Measurements from ENCODE around the gene NABP2.
"Not testable (repeated sequence)": the region's sequence is repeated elsewhere in the genome, so short reads cannot be mapped to it uniquely, and the experiment has no call there.

NABP2 gene

DNA sequence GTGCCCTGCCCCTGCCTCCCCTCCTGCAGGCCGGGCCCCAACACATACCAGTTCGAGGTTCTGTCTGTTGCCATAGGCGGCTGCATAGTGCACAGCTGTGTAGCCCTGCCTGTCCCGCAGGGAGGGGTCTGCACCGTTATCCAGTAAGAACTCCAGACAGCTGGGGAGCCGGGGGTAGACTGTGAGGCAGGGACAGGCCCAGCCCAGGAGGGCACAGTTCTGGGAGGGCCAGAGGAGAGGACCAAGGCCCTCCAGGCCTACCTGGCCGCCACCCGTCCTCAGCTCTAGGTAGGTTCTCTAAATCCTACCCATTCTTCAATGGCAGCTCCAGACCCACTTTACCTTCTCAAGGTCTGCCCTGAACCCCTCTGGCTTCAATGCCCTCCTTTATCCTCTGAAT is 24.6 kb downstream of the NABP2 start:
- no peak for DNase-seq

DNA sequence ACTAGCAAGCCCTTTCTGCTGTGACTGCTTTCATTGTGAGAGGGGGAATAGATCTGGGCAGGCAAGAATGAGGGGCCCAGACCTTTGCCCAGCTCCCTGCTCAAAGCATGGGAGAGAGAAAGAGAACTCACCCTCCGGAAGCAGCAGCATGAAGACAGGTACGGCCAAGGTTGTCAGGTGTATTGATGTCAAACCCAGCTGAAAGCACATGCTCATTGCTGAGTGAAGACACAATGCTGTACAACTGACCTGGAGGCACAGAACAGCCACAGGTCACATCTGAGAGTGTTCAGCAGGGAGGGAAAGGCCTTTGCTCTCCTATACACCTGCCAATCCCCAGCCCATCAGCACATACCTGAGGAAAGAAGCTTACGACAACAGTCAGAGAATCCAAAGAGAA is 28.5 kb downstream of the NABP2 start:
- no peak for DNase-seq

DNA sequence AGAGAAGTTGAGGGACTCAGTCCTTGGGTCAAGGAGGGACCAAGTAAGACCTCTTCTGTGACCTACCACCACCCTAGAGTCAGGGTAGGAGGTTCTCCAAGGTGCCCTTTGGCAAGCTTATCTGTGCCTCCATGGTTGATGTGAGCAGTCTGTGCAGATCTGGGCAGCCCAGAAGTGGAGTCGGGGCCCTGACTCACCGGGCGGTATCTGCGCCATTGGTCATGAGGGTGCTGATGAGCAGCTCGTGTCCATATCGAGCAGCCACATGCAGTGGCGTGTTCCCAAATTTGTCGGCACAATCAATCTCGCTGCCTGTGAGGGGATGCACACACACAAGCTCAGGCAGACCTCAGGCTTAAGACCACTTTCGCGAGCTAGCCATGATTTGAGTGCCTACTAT is 28.9 kb downstream of the NABP2 start:
- no peak for DNase-seq

DNA sequence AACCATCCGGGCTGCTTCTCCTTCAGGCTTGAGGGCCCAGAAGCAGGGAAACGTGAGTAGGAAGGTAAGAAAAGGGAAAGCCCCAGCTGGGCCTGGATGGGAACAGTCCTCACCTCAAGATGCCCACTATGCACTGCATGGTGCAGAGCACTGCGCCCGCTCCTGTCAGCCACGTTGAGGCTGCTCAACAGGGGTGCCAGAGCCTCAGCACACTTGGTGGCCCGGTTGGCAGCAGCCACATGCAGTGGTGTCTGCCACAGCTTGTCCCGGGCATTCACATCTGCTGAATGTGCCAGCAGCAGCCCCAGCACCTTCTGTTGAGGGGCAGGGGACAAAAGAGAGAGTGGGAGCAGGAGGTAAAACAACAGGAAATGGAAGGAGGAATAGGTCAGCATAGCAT is 31.5 kb downstream of the NABP2 start:
- DNase-seq = no peak

DNA sequence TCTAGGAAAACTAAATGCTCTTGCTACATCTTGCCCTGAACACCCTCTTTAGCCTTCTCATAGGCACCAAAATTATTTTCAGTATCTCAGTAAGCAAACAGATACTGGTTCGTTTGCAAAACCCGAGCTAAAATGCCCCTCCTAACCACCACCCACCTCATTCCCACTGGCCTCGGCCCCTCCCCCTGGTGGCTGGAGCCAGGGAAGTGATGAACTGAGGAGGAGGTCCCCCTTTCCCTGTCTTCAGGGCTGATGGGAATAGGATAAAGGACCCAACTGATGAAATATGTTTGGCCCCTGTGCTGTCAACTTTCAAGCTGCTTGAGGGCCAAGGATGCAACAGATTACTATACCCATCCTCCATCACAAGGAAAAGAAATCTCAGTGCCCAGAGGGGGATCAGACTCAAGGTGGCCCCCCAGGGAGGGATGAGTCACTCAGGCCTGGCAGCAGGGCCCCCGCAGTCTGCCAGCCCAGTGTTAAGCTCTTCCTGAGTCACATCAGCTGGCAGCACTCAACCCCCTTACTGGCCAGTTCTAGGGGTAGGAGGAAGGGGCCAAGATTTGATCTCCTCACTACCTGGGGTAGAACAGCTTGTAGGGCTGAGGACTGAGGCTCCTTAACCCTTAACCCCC is 32.3 kb downstream of the NABP2 start:
- DNase-seq = peak in 1 of 2 experiments; percentile 28

DNA sequence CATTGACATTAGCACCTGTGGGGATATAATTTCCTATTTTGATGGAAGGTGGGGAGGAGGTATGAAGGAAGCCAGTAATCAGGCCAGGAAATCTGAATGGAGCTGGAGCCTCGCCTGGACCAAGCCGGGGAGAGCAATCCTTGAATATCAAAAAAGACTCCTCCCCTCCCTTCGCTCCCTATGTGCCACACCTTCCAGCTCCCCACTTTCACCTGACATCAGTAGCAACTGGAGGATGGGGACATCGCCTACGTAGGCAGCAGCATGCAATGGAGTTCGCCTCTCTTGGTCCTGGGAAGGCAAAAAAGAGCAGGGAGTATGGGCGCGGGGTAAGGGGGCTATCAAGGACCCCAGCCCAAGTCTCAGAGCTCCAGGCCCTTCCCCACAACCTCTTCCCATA is 32.9 kb downstream of the NABP2 start:
- DNase-seq = no peak

DNA sequence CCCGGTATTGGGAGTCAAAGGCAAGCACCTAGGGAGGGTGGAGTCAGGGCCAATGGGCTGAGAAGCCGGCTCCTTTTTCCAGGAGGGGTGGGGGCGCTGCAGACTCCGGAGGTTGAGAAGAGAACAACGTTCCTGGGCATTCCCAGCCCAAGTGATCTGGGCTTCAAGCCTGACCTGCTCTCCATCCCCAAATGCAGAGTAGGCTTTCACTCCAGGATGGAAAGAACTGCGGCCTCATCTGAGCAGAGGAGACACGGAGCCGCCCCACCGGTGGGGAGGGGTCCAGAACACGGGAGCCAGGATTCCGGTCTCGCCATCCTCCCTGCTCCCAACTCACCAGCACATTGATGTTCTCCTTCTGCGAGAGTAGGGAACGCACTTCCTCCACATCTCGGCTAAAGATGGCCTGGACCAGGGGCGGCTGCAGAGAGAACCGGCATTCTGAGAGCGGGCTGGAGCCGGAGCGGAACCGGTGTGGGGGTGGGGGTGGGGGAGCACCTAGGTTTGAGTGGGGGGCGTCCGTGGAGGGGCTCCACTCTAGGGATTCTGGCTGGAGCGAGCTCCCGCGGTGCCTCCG is 33.4 kb downstream of the NABP2 start:
- DNase-seq = no peak

DNA sequence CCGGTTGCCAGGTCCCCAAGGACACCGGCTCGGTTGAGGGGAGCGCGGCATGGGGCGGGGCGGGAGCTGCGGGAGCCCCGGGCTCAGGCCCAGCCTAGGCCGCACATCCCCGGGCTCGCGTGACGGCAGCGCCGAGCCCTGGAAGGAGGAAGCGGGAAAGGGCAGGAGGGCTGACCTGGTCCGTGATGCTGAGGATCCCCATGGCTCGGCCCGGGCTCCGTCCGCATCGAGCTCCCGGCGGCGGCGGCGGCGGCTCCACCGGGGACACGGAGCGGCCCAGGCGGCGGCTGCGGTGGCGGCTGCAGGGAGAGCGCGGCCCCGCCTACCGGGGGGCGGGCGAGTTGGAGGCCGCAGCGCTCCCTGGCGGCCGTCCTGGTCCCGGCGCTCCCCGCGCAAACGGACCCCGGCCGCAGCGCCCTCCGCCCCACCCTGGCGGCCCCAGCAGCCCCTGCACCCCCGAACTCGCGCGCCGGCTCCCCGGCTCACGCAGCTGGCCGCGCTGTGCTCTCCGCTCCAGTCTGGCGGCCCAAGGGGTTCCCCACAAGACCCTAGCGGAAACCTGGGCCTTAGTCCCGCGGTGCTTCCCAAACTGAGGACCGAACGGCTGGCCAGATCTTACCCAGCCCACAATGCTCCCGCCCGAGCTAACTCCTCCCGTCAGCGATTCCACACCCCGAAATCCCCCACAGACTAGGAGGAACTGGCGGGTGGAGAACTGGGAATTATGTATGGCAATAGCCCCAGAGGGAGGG is 34.1 kb downstream of the NABP2 start, which contains the start of gene ANKRD52:
Gene ANKRD52 (minus strand): TSS at position 317 of the 752 bp plus-strand sequence. CDS start 115 bp downstream, at position 202.
- DNase-seq = peak; percentile 47 to 70

DNA sequence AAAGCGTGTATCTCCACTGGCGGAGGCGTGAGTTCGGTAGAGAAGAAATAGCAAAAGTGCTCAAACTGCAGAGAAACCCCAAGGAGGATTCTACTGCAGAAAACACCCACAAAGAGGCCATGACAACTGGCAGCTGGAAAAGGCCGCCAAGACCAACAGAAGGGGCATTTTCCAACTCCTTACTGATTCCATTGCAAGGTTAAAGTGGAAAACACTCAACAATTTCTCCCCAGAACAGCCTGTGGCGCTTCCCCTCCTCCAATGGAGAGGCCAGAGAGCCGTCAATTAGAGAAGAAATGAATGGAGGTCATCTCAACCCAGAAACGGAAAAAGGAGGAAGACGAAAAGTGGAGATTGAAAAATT is 34.7 kb downstream of the NABP2 start:
- no peak for DNase-seq

DNA sequence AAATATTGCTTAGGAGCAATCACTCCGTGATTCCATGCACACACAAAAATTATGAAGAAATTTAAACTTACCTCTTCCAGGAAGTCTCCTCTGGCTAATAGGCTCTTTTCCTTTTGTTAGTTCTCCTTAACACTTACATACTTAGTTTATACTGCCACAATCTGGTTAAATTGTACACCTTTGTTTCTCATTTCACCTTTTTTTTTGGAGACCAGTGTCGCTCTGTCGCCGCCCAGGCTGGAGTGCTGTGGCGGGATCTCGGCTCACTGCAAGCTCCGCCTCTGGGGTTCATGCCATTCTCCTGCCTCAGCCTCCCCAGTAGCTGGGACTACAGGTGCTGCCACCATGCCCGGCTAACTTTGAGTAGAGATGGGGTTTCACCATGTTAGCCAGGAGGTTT is 36.2 kb downstream of the NABP2 start:
- DNase-seq = no peak

DNA sequence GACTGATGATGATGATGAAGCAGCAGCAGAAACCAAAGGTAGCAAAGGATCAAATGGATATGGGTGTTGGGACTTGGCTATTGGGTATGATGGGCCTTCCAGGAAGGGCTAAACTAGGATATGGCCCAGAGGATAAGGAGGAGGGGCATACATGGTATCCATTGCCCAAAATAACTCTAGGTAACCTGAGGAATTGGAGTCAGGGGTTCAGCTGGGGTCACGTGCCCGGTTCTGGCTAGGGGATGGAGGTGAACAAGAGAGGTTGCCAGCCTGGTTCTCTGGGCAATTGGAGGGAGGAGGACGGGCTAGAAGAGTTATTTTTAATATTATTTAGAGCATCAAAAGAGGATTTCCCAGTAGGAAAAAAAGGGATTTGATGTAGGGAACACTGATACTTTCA is 36.8 kb downstream of the NABP2 start:
- DNase-seq = no peak

DNA sequence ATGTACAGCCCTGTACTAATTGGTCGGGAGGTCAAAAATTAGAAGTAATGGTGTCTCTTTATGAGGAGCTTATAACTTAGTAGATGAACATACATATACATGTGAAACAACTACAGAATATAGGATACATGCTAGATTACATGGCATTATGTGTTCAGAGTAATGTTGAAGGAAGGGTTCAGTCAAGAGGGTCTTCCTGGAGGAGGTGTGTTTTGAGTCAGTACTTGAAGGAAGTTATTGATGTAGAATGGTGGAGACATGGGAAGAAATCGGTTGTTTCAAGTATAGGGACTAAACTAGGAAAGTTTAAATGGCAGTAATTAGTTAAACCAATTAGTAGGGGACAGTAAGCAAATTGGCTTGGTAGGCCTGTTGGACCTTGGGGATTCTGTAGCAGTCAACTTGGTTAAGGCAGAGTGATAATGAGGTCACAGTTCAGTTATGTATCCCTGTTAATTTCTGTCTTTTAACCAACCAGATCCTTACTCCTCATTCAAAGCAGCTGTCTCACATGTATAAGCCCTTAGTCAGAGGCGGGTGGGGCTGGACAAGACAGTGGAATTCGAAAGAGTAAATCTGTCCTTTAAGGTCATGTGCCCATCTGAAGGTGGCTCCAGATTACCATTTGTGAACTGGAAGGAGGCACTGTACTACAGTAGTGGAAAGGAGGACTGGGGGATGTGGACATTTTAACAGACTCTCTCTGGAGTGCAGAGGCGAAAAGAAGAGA is 37.5 kb downstream of the NABP2 start:
- no peak for DNase-seq

DNA sequence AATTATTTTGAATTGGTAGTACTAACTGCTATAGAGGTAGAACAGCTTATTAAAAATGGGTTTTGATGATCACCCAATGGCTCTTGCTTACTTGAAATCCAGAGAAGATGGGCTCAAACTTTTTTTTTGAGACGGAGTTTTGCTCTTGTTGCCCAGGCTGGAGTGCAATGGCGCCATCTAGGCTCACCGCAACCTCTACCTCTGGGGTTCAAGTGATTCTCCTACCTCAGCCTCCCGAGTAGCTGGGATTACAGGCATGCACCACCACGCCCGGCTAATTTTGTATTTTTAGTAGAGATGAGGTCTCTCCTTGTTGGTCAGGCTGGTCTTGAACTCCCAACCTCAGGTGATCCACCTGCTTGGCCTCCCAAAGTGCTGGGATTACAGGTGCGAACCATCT is 38.8 kb downstream of the NABP2 start:
- not testable (repeated sequence) for DNase-seq

DNA sequence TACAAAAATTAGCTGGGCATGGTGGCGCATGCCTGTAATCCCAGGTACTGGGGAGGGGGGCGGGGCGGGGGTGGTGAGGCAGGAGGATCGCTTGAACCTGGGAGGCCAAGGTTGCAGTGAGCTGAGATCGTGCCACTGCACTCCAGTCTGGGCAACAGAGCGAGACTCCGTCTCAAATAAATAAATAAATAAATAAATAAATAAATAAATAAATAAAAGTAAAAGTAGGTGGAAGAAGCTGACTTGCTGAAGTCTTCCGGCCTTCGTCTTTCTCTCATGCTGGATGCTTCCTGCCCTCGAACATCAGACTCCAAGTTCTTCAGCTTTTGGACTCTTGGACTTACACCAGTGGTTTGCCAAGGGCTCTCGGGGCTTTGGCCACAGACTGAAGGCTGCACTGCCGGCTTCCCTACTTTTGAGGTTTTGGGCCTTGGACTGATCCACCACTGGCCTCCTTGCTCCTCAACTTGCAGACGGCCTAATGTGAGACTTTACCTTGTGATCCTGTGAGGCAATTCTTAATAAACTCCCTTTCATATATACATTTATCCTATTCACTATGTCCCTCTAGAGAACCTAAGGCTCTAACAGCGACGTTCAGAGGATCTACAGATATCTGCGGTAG is 42.0 kb downstream of the NABP2 start:
- DNase-seq = not testable (repeated sequence)

DNA sequence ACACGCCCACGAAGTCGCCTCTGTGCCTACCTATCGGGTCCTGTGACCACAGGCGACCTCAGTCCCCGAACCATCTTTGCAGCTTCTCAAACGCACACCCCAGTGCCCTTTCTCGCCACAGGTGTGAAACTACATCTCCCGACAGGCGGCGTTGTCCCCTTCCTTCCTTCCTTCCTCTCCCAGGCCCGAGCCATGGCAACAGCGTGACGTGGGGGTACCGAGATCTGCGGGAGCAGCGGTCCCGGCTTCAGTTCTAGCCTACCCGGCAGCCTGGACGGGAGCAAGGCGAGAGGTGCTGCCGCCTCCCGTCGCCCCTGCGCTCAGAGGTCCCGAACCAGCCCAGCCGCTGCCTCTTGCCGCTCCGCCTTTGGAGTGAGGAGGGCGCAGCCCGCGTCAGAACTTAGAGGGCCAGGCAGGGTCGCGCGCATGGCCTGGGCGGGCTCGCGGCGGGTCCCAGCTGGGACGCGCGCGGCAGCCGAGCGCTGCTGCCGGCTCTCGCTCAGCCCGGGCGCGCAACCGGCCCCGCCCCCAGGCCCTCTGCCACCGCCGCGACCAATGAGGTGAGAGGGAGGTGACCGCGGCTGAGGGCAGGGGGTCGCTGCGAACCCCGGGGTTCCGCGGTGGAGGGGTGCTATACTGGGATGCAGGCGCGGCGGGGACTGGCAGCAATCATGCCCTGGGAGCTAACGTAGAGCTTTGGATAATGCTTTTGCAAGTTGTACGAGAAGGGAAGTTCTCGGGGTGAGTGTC is 42.7 kb downstream of the NABP2 start, which contains the start of gene COQ10A:
Gene COQ10A (plus strand): TSS at position 250 of the 750 bp plus-strand sequence. CDS start 177 bp downstream, at position 427.
- peak; percentile 72 to 87 for DNase-seq

DNA sequence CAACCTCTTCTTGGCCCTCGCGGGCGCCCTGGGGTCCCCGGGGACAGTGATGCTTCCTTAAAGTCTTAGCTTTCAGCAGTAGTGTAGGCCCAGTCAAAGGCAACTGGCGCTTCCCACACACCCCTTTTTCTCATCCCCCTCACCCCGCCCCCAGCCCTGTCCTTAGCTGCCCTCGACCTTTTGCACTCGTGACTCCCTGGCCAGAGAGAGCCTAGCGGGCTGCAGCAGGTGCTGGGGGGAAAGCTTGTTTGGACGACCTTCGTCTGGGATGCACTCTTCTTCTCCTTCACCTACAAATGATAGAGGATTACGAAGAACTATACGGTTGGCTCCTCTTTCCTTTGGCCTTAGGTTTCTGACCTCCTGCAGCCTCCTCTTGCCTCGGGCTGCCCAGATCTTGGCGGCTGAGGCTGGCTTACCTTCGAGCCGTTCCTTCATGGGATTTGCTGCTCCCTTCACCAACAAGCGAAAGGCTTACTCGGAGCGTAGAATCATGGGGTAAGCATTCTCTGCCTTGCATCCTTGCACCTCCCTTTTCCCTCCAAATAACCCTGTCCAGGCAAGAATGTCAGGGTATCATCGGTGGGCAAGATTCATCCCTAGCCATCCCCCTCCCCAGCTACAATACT is 43.4 kb downstream of the NABP2 start:
- DNase-seq = peak in 1 of 2 experiments; percentile 51

DNA sequence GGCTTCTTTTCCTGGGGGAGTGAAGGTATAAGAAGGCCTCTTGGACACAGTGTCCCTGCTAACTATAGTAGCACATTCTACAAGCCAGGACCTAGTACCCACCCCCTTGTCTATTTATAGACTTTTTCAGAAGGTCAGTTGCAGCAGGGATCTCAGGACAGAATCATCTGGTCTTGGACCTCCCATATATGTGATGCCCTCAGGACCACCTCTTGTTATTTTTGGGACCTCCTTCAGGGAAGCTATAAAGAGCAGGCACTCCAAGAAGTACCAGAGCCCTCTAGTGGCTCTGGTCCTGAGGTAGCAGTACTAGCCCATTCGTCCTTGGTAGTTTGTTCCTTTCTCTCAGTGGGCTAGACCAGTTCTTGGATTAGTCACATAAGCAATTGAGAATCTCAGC is 46.9 kb downstream of the NABP2 start:
- DNase-seq = no peak

DNA sequence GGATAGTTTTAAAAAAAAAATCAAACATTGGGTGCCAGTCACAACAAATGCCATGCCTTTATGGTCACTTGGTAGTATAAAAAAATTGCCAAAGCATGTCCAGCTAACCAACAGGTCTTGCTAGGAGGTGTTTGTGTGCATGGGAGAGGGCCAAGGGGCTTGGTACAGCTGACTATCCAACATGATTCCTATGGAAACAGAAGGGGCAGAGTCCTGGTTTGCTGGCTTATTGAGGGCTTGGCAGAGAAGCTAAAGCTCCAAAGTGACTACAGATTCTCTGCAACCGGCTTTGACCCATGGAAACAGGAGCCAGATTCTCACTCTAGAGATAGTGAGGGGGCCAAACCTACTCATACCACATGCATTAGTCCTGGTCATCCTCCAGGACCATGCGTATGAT is 48.3 kb downstream of the NABP2 start:
- DNase-seq = not testable (repeated sequence)

DNA sequence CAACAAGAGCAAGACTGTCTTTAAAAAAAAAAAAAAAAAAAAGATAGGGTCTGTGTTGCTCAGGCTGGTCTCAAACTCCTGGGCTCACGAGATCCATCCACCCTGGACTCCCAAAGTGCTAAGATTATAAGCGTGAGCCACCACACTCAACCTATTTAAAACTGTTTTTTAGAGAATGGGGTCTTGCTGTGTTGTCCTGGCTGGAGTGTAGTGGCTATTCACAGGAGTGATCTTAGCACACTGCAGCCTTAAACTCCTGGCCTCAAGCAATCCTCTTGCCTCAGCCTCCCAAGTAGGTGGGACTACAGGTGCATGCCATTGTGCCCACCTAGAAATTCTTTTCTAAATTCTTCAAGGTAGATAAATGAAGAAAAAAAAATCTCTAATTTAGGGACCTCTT is 50.2 kb downstream of the NABP2 start:
- DNase-seq = no peak

DNA sequence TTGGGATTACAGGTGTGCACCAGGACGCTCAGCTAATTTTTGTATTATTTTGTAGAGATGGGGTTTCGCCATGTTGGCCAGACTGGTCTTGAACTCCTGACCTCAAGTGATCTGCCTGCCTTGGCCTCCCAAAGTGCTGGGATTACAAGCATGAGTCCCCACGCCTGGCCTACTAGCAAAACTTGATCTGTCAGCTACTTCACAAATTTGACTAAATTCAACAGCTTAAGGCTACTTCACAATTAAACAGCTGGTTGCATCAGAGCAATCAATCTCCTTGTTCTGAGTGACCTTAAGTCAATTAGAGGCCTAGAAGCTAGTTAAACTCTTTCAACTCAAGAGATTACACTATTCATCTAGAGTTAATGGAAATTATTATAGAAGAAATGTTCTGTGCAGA is 54.8 kb downstream of the NABP2 start:
- no peak for DNase-seq

Measured in NCI-H446 (cell line).